ENCODE measurements around the gene EML4. TPM values are rescaled to one million over a fixed set of nuclear protein-coding genes. Genes with fewer than 3 reads are reported as not detected.

The EML4 gene
- total and polyA plus RNA-seq, 9 of the 15 experiments (the other 6 are each of a cell fraction or from before 2014, with no cell fraction given), result 14.7 to 48.3 (median 36.5) TPM

GRCh38 chr2:42196403-42197267, 27.5 kb downstream of the EML4 start (continued):
- TF ChIP-seq, protein P1, sequence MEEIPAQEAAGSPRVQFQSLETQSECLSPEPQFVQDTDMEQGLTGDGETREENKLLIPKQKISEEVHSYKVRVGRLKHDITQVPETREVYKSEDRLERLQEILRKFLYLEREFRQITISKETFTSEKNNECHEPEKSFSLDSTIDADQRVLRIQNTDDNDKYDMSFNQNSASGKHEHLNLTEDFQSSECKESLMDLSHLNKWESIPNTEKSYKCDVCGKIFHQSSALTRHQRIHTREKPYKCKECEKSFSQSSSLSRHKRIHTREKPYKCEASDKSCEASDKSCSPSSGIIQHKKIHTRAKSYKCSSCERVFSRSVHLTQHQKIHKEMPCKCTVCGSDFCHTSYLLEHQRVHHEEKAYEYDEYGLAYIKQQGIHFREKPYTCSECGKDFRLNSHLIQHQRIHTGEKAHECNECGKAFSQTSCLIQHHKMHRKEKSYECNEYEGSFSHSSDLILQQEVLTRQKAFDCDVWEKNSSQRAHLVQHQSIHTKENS (CRISPR knock-in tag; IDR thresholded peaks at IDR 0.05), result no peak
- TF ChIP-seq HNRNPUL1 (IDR thresholded peaks at IDR 0.05; ENCODE audit: low read length) (no peak), TAF15 (IDR thresholded peaks at IDR 0.05; ENCODE audit: low read depth, low read length) (no peak), ZNF57 (CRISPR knock-in tag; IDR thresholded peaks at IDR 0.05) (no peak), PTTG1 (tag; IDR thresholded peaks at IDR 0.05; ENCODE audit: low read depth) (no peak), BRF1 (IDR thresholded peaks at IDR 0.05; ENCODE audit: borderline replicate concordance, extremely low read depth, insufficient read length) (no peak), ZNF274 (IDR thresholded peaks at IDR 0.05; ENCODE audit: borderline replicate concordance, low read depth, low read length) (no peak), SMAD2 (IDR thresholded peaks at IDR 0.05; ENCODE audit: low read depth, low read length) (no peak), BCL6 (CRISPR knock-in tag; IDR thresholded peaks at IDR 0.05) (no peak), ZKSCAN8 (CRISPR knock-in tag; IDR thresholded peaks at IDR 0.05) (0 out of 2 replicates have a peak, but pooled peaks have one; percentile 4), FOXP4 (CRISPR knock-in tag; IDR thresholded peaks at IDR 0.05; ENCODE audit: borderline replicate concordance) (no peak), E2F3 (CRISPR knock-in tag; IDR thresholded peaks at IDR 0.05) (no peak), ZBTB11 (CRISPR knock-in tag; IDR thresholded peaks at IDR 0.05) (peak in 1 of 3 experiments; percentile 73; a peak in 2 of 6 replicates), PHF20 (IDR thresholded peaks at IDR 0.05; ENCODE audit: partially characterized antibody) (no peak), HNRNPH1 (optimal IDR thresholded peaks at IDR 0.05; ENCODE audit: low read depth, low read length) (no peak), TCF7L2 (IDR thresholded peaks at IDR 0.05; ENCODE audit: low read depth, low read length) (no peak), ELF1 (tag; IDR thresholded peaks at IDR 0.05) (no peak), POLR2A (conservative IDR thresholded peaks at IDR 0.05) (no peak)
- TF ChIP-seq, protein P2, sequence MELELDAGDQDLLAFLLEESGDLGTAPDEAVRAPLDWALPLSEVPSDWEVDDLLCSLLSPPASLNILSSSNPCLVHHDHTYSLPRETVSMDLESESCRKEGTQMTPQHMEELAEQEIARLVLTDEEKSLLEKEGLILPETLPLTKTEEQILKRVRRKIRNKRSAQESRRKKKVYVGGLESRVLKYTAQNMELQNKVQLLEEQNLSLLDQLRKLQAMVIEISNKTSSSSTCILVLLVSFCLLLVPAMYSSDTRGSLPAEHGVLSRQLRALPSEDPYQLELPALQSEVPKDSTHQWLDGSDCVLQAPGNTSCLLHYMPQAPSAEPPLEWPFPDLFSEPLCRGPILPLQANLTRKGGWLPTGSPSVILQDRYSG (tag; conservative IDR thresholded peaks at IDR 0.05; ENCODE audit: low read depth), result no peak
